HAP-1 (cell line): ENCODE data around the gene HMCN1.

Experiments used
- DNase-seq, 2 experiments: peaks; one replicate each; pipeline ENCODE4 v3.0.0-alpha.2; 2016 to 2020; ENCODE audit warnings: low spot score in 2 of 2
- H3K27me3 ChIP-seq: fragments of 250-450 bp; sonication (Bioruptor Pico); 2 replicates; pipeline ENCODE4 v1.5.1; 2020; ENCODE audit warnings: low read depth, mild to moderate bottlenecking, moderate library complexity
- H3K36me3 ChIP-seq: fragments of 250-450 bp; sonication (Bioruptor Pico); replicated peaks from 2 replicates; pipeline ENCODE4 v1.5.1; 2020; ENCODE audit warnings: mild to moderate bottlenecking
- H3K4me1 ChIP-seq: fragments of 250-450 bp; sonication (Bioruptor Pico); 2 replicates; pipeline ENCODE4 v1.5.1; 2020; ENCODE audit warnings: mild to moderate bottlenecking
- H3K4me3 ChIP-seq: fragments of 250-450 bp; sonication (Bioruptor Pico); 2 replicates; pipeline ENCODE4 v1.5.1; 2020; ENCODE audit warnings: mild to moderate bottlenecking, moderate library complexity
- H3K9me3 ChIP-seq: fragments of 250-450 bp; sonication (Bioruptor Pico); 2 replicates; pipeline ENCODE4 v1.5.1; 2020; ENCODE audit warnings: mild to moderate bottlenecking, moderate library complexity
- in situ Hi-C: fragments of 300-500 bp; cut with MboI; formaldehyde crosslinking; loops from 3 replicates; pipeline ENCODE4 v1.14.3; 2020; ENCODE audit warnings: low sequenced_read_pairs, inconsistent platforms, mixed read lengths

Gene HMCN1

DNA sequence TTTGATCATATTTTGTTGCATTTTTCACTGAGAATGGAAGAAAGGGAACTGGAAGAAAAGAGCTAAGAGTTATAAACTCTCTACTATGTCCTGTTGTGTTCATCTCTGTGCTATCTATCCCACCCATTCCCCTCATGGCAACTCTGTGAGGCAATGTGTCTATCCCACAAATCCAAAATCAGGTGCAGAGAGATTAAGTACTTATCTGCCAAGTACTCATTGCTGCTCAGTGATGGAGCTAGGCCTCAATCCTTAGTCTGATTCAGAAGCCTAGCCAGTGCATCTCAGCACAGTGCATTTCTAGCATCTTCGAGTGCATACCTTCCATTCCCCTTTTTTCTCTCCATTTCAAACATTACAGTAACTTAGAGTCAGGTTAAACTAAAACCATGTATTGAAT lies 370.3 kb downstream of the HMCN1 start:
- Histone ChIP-seq H3K4me3 (no peak overlapping the region), H3K9me3 (no peaks in the 10 kb centered on the region), H3K36me3 (no peaks in the 10 kb centered on the region), H3K27me3 (no peaks in the 10 kb centered on the region; the same call in none of the 2 replicates), H3K4me1 (no peaks in the 10 kb centered on the region)
- in situ Hi-C loops = no loop called here
- DNase-seq = no peak

DNA sequence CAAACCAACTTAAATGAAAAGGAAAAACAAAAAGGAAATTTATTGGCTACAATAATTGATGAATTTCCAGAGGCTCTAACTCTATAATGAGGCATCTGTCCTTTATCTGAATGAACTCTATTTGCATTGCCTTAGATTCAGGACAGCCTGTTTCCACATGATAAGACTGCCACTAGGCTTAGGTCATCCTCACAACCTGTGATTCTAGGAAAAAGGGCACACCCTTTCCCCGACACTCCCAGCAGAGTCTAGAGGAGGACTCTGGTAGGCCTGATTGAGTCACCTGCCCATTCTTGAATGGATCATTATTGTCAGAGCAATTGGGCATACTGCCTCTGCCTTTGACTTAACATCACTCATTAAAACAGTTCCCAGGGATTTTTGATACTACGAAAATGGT lies 378.1 kb downstream of the HMCN1 start:
- H3K4me3 ChIP-seq = no peak overlapping the region
- no peak for DNase-seq
- no peaks in the 10 kb centered on the region for H3K9me3 ChIP-seq
- H3K36me3 ChIP-seq = no peaks in the 10 kb centered on the region
- no peaks in the 10 kb centered on the region for H3K4me1 ChIP-seq
- H3K27me3 ChIP-seq = no peaks in the 10 kb centered on the region
- in situ Hi-C loops = no loop called here

DNA sequence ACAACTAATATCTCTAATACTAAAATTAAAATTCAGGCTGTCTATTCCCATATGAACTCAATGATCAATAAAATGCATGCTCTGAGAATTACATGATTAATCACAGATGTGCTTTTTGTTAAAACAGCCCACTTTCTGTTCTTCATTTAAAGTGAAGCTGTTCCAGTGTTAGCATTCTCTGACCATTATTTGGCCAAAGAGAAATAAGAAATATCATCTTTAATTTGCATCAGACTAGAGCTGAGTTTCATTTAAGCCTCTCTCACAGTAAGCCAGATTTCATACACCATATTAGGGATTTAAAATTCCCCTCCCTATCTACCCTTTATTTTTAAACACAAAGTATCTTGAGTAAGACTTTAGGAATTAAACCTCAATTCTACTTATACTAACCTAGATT lies 379.3 kb downstream of the HMCN1 start:
- H3K4me3 ChIP-seq = no peak overlapping the region
- DNase-seq = no peak
- H3K9me3 ChIP-seq = no peaks in the 10 kb centered on the region
- H3K4me1 ChIP-seq = no peaks in the 10 kb centered on the region
- in situ Hi-C loops = no loop called here
- no peaks in the 10 kb centered on the region for H3K36me3 ChIP-seq
- H3K27me3 ChIP-seq = no peaks in the 10 kb centered on the region

DNA sequence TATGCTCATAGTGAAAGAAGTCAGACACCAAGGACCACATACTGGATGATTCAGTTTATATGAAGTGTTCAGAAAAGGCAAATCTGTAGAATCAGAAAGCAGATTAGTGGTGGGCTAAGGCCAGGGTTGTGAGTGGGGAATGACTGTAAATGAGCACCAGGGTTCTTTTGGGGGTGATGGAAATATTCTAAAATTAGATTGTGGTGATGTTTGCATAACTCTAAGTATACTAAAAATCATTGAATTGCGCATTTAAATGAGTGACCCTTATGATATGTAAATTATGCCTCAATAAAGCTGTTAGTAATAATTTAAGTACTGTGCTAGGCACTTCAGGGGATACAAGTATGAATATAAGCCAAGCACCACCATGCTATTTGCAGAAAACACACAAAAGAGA lies 384.5 kb downstream of the HMCN1 start:
- no peaks in the 10 kb centered on the region for H3K27me3 ChIP-seq
- no peak overlapping the region for H3K4me3 ChIP-seq
- H3K9me3 ChIP-seq = no peaks in the 10 kb centered on the region
- H3K36me3 ChIP-seq = no peaks in the 10 kb centered on the region
- no peak for DNase-seq
- in situ Hi-C loops = no loop called here
- no peaks in the 10 kb centered on the region for H3K4me1 ChIP-seq

DNA sequence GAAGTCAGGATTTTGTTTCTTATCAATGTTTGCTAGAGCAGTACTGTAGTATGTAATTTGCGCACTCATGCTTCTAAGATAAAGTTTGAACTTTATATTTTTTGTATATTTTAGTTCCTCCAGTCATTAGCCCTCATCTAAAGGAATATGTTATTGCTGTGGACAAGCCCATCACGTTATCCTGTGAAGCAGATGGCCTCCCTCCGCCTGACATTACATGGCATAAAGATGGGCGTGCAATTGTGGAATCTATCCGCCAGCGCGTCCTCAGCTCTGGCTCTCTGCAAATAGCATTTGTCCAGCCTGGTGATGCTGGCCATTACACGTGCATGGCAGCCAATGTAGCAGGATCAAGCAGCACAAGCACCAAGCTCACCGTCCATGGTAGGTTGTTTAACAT lies 388.6 kb downstream of the HMCN1 start:
- no peaks in the 10 kb centered on the region for H3K36me3 ChIP-seq
- in situ Hi-C loops = no loop called here
- no peak for DNase-seq
- H3K9me3 ChIP-seq = no peaks in the 10 kb centered on the region
- no peaks in the 10 kb centered on the region for H3K4me1 ChIP-seq
- peaks cover 11% of the 10 kb centered on the region; the same call in 1 of the 2 replicates for H3K27me3 ChIP-seq
- no peak overlapping the region for H3K4me3 ChIP-seq

DNA sequence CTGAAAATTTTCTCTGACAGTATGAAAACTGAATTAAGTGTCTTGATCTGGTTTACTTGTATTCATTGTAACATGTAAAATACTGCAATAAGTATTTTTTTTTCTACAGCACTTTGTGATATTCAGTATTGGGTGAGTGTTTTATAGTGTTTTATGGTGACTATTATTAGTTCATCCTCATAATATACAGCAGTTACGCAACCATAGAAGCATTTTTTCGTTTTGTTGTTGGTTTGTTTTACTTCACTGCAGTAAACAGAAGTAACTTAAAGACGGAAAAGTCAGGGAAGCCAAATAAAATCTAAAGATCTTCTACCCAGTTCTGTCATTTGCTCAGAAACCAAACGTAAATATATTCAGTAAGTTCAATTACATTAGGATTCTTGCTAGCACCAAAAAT lies 390.8 kb downstream of the HMCN1 start:
- H3K9me3 ChIP-seq = no peaks in the 10 kb centered on the region
- H3K27me3 ChIP-seq = peaks cover 14% of the 10 kb centered on the region; the same call in 1 of the 2 replicates
- H3K36me3 ChIP-seq = no peaks in the 10 kb centered on the region
- DNase-seq = no peak
- in situ Hi-C loops = no loop called here
- no peak overlapping the region for H3K4me3 ChIP-seq
- H3K4me1 ChIP-seq = no peaks in the 10 kb centered on the region

DNA sequence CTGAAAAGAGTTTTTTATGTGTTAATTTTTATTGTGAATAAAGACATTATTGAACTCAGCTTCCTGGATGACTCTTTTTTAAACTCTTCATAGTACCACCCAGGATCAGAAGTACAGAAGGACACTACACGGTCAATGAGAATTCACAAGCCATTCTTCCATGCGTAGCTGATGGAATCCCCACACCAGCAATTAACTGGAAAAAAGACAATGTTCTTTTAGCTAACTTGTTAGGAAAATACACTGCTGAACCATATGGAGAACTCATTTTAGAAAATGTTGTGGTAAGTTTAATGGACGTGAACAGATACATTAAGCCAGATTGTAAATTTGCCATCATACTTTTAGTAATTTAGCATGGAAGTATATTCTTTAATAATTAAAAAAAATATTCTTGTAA lies 391.3 kb downstream of the HMCN1 start:
- H3K9me3 ChIP-seq = no peaks in the 10 kb centered on the region
- no peaks in the 10 kb centered on the region for H3K4me1 ChIP-seq
- in situ Hi-C loops = no loop called here
- no peak for DNase-seq
- H3K4me3 ChIP-seq = no peak overlapping the region
- no peaks in the 10 kb centered on the region for H3K36me3 ChIP-seq
- peaks cover 14% of the 10 kb centered on the region; the same call in 1 of the 2 replicates for H3K27me3 ChIP-seq

DNA sequence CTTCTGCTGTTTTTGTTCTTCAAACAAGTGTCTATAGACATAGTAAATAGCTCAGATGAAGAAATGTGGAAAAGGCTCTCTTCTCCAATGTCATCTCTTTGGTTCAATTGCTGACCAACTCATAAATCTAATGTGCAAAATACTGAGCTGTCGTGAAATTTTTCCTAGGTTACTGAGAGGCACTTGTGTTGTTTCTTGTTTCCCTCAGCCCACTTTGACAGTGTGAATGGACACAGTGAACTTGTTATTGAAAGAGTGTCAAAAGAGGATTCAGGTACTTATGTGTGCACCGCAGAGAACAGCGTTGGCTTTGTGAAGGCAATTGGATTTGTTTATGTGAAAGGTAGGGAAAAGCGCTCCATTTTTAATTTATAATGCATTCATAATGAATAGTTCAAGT lies 395.6 kb downstream of the HMCN1 start:
- in situ Hi-C loops = no loop called here
- no peak for DNase-seq
- no peaks in the 10 kb centered on the region for H3K9me3 ChIP-seq
- no peak overlapping the region for H3K4me3 ChIP-seq
- H3K4me1 ChIP-seq = no peaks in the 10 kb centered on the region
- H3K36me3 ChIP-seq = no peaks in the 10 kb centered on the region
- peaks cover 11% of the 10 kb centered on the region; the same call in 1 of the 2 replicates for H3K27me3 ChIP-seq

DNA sequence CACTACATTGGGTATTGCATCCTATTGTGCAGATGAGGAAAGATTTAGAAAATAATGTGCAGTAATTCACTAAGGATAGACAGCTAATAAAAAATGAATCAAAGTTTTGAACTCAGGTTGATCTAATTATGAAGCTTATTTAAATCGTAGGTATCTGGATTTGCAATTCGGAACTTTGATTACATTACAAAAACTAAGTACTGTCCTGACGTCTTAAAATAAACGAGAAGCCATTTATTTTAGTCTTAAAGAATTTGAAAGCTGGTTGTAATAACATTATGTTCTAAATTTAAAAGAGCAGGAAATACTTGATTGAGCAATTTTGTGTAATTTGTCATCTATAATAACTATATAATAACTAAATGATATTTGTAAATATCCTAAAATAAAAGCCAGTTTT lies 404.9 kb downstream of the HMCN1 start:
- H3K4me3 ChIP-seq = no peak overlapping the region
- no peaks in the 10 kb centered on the region for H3K27me3 ChIP-seq
- no peaks in the 10 kb centered on the region for H3K4me1 ChIP-seq
- in situ Hi-C loops = no loop called here
- DNase-seq = no peak
- H3K9me3 ChIP-seq = no peaks in the 10 kb centered on the region
- no peaks in the 10 kb centered on the region for H3K36me3 ChIP-seq

DNA sequence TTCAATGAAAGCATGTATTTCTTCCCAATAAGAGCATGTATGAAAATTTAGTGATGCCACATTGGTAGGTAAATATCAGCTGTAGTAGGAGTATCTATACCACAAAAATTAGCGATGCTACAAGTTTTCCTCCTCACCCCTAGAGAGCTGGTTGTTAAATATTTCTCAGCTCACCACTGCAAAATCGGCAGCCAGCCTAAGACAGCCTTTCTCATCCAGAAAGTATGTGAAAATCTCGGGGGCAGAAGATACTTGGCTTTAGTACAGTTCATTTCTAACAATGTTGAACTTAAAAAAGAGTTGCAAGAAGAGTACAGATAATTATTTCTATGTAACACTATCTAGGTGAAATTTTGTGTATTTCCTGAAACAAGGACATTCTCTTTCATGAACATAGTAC lies 405.5 kb downstream of the HMCN1 start:
- no peaks in the 10 kb centered on the region for H3K36me3 ChIP-seq
- in situ Hi-C loops = no loop called here
- no peak for DNase-seq
- no peaks in the 10 kb centered on the region for H3K4me1 ChIP-seq
- H3K27me3 ChIP-seq = no peaks in the 10 kb centered on the region
- H3K9me3 ChIP-seq = no peaks in the 10 kb centered on the region
- no peak overlapping the region for H3K4me3 ChIP-seq

DNA sequence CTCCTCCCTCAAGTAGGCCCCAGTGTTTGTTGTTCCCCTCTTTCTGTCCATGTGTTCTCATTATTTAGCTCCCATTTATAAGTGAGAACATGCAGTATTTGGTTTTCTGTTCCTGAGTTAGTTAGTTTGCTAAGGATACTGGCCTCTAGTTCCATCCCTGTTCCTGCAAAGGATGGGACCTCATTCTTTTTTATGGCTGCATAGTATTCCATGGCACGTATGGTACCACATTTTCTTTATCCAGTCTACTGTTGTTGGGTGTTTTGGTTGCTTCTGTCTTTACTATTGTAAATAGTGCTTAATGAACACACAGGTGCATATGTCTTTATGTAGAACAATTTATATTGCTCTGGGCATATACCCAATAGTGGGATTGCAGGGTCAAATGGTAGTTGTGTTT lies 408.0 kb downstream of the HMCN1 start:
- no peak overlapping the region for H3K4me3 ChIP-seq
- H3K27me3 ChIP-seq = no peaks in the 10 kb centered on the region
- H3K9me3 ChIP-seq = no peaks in the 10 kb centered on the region
- H3K36me3 ChIP-seq = no peaks in the 10 kb centered on the region
- no peaks in the 10 kb centered on the region for H3K4me1 ChIP-seq
- in situ Hi-C loops = no loop called here
- no peak for DNase-seq

DNA sequence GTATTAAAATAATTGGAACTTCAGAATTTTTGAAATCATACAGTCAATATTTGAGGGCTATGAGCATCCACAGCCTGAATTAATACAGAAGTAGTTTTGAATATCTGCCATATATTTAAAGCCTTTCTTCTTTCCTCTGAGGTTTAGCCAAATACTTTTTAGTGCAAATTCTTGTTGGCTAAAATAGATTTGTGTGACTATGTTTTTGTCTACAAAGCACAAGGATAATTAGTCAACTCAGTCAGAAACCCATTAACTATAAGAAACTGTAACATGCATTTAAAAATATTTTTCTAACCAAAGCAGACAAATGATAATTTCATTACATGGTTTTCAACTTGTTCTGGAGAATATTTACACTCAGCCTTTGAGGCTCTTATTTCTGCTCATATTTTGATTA lies 408.7 kb downstream of the HMCN1 start:
- in situ Hi-C loops = no loop called here
- DNase-seq = no peak

DNA sequence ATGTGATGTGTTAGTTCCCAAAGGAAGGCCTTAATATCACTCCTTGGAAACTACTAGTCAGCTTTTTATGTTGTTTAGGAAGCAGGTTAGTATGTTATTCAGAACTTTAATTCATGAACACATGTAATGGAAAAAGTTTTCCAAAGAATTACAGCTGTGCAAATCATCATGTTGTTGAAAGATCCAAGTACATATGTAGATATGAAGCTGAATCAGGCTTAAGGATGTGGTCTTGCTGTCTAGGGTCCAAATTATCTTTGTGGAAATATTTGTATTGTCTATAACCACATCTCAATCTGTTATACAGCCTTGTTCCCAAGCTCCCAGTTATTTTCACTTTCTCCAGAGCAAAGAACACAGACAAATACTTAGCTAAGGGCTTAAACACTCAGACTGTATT lies 409.3 kb downstream of the HMCN1 start:
- no peaks in the 10 kb centered on the region for H3K9me3 ChIP-seq
- no peak for DNase-seq
- no peak overlapping the region for H3K4me3 ChIP-seq
- in situ Hi-C loops = no loop called here
- H3K36me3 ChIP-seq = no peaks in the 10 kb centered on the region
- H3K27me3 ChIP-seq = no peaks in the 10 kb centered on the region
- H3K4me1 ChIP-seq = no peaks in the 10 kb centered on the region

More for the DNA sequence above, 408.7 kb downstream of the HMCN1 start:
- no peaks in the 10 kb centered on the region for H3K36me3 ChIP-seq
- no peaks in the 10 kb centered on the region for H3K4me1 ChIP-seq
- H3K27me3 ChIP-seq = no peaks in the 10 kb centered on the region
- no peaks in the 10 kb centered on the region for H3K9me3 ChIP-seq
- no peak overlapping the region for H3K4me3 ChIP-seq

DNA sequence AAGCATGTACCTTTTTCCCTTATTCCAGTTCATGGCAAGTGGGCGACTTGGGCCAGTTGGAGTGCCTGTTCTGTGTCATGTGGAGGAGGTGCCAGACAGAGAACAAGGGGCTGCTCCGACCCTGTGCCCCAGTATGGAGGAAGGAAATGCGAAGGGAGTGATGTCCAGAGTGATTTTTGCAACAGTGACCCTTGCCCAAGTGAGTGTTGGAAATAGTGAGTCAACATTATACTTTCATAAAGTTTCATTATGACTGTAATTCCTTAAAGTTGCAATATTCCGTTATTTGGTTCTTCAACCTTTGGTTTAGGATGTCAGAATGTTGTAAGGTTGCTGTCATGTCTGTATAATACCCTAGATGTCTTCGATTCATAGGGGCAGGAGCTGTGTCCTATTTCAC lies 410.3 kb downstream of the HMCN1 start:
- no peaks in the 10 kb centered on the region for H3K27me3 ChIP-seq
- in situ Hi-C loops = no loop called here
- no peak overlapping the region for H3K4me3 ChIP-seq
- no peaks in the 10 kb centered on the region for H3K4me1 ChIP-seq
- H3K36me3 ChIP-seq = no peaks in the 10 kb centered on the region
- H3K9me3 ChIP-seq = no peaks in the 10 kb centered on the region
- no peak for DNase-seq

DNA sequence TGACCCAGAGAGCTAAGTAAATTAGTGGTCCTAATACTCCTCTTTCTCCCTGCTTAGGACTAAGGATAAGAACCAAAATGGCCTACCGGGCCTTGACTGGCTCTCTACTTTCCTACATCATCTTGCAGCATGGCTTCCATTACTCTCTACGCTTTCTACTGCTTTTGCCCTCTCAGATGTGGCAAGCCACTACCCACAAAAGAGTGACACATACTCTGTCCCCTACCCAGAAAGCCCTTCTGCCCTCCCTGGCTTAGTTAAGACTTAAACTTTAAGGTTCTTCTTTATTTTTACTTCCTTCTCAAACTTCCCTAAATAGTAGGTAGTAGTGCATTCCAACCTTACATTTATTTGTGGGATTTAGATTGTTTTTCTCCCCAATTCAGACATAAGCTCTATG lies 412.8 kb downstream of the HMCN1 start:
- in situ Hi-C loops = no loop called here
- Histone ChIP-seq H3K9me3 (no peaks in the 10 kb centered on the region), H3K36me3 (no peaks in the 10 kb centered on the region), H3K4me1 (peaks cover 4% of the 10 kb centered on the region; the same call in 1 of the 2 replicates), H3K27me3 (no peaks in the 10 kb centered on the region), H3K4me3 (no peak overlapping the region)
- DNase-seq = no peak
